ENCODE measurements around the gene CDHR1. TPM values are rescaled to one million over a fixed set of nuclear protein-coding genes. Genes with fewer than 3 reads are reported as not detected.

The CDHR1 gene
- total and polyA plus RNA-seq, 10 of the 15 experiments (the other 5 are each of a cell fraction or from before 2014, with no cell fraction given) = 0.17 to 3.0 (median 0.34) TPM

DNA sequence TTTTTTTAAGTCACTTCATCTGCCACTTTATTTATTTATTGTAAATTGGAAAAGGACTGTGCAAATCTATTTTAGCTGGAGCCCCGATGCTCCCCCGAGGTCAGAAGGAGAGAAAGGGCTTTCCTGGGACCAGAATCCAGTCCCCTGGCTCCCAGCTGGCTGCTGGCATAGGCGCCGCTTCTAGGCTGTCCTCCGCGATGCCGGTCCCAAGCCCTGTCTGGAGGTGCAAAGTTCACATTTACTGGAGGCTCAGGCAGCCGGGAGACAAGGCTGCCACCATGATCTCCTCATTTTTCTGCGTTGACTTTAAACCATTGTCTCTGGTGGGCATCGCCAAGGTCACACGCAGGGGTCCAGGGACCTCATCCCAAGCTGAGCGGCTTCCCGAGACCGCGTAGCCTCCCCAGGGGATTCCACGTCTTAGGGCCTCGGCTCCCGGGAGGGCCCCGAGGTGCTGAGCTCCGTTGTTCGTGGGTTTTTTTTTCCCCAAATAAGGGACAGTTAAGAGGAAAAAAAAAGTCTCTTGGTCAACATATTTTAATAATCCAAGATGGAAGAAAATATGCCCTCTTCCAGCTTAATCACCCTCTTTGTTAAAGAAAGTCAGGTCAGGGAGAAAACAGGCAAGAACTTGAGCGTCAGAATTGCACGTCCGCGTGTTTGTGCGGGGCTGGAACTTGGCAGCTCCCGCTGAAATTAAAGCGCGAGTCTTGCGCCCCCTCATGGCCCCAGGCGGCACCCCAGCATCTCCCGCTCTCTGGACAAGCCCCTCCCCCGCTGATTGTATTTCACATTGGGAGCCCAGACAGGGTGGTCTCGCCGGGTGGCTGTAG, 62.4 kb downstream of the CDHR1 start:
- ChIA-PET POLR2A (no interaction called here), CTCF (interaction anchor here (0.5 to 2.1 kb wide), 10 partner anchors 9 to 520 kb away, joined by 3 to 13 read pairs (median 3); no protein-coding TSS in a partner anchor), RAD21 (ENCODE audit: unreplicated experiment) (interaction anchor here (0.6 to 1.3 kb wide), 3 partner anchors 107 to 250 kb away, joined by 3 to 4 read pairs (median 3); no protein-coding TSS in a partner anchor), SMC1A (ENCODE audit: uncharacterized antibody, unreplicated experiment) (no interaction called here)
- Histone ChIP-seq H2AFZ (ENCODE audit: control insufficient read depth, low read depth, low read length) (peak overlapping the region; percentile 13; the same call in 1 of the 2 replicates), H3K9ac (ENCODE audit: control insufficient read depth, insufficient read depth, low read length) (no peak overlapping the region), H4K20me1 (ENCODE audit: control insufficient read depth, insufficient read depth) (no peaks in the 10 kb centered on the region), H3K4me3 (no peak overlapping the region), H3K27ac (ENCODE audit: control insufficient read depth, insufficient read depth) (no peak overlapping the region), H3K36me3 (ENCODE audit: control insufficient read depth in 2 of 2, insufficient read depth in 2 of 2, low read length in 1 of 2) (no peaks in the 10 kb centered on the region), H3K4me1 (ENCODE audit: control insufficient read depth, insufficient read depth, low read length) (no peaks in the 10 kb centered on the region), H3K4me2 (ENCODE audit: control insufficient read depth, insufficient read depth) (no peak overlapping the region), H3K27me3 (replicated peaks in 1 of 2; ENCODE audit: control insufficient read depth in 2 of 2, insufficient read depth in 2 of 2, low read length in 1 of 2) (no peaks in the 10 kb centered on the region; a peak in 2 of 4 replicates), H3K79me2 (ENCODE audit: control insufficient read depth, insufficient read depth, low read length) (no peaks in the 10 kb centered on the region), H3K9me3 (replicated peaks; ENCODE audit: control insufficient read depth, insufficient read depth, low read length) (no peaks in the 10 kb centered on the region)
- FAIRE-seq = no peak
- WGBS (ENCODE audit: insufficient coverage, insufficient replicate concordance, low lambda C conversion rate, missing lambda C conversion rate) = 39% methylated on average over 35 of the region's 35 CpGs
- DNase-seq (ENCODE audit: low read depth, low spot score) = no peak
- in situ Hi-C loops (cut with MboI) = no loop called here
- no TSS peak for BruUV-seq (replicated peaks)
- intact Hi-C loops (cut with micrococcal nuclease; ENCODE audit: unreplicated experiment) = no loop called here
- TF ChIP-seq SMC3 (IDR thresholded peaks at IDR 0.05; ENCODE audit: borderline replicate concordance, low read length) = peak; percentile 24; the same call in 1 of the 2 replicates
- peak; percentile 20; the same call in 1 of the 2 replicates for TF ChIP-seq RAD21 (IDR thresholded peaks at IDR 0.05; ENCODE audit: insufficient read depth, low read depth, low read length)
- TF ChIP-seq NFXL1 (IDR thresholded peaks at IDR 0.05; ENCODE audit: borderline replicate concordance) = no peak
- TF ChIP-seq, protein P1, sequence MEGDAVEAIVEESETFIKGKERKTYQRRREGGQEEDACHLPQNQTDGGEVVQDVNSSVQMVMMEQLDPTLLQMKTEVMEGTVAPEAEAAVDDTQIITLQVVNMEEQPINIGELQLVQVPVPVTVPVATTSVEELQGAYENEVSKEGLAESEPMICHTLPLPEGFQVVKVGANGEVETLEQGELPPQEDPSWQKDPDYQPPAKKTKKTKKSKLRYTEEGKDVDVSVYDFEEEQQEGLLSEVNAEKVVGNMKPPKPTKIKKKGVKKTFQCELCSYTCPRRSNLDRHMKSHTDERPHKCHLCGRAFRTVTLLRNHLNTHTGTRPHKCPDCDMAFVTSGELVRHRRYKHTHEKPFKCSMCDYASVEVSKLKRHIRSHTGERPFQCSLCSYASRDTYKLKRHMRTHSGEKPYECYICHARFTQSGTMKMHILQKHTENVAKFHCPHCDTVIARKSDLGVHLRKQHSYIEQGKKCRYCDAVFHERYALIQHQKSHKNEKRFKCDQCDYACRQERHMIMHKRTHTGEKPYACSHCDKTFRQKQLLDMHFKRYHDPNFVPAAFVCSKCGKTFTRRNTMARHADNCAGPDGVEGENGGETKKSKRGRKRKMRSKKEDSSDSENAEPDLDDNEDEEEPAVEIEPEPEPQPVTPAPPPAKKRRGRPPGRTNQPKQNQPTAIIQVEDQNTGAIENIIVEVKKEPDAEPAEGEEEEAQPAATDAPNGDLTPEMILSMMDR (IDR thresholded peaks at IDR 0.05 in 2 of 3, conservative IDR thresholded peaks at IDR 0.05 in 1 of 3; ENCODE audit: control insufficient read depth in 2 of 3, extremely low read depth in 1 of 3, insufficient read depth in 1 of 3, low read depth in 3 of 3, low read length in 3 of 3) = peak; percentile 58 to 71 (median 59)
- ATAC-seq = peak; percentile 89
